Neutrophil (primary cell): Measurements from ENCODE around the gene FOXJ1.

Experiments
- H3K27ac ChIP-seq: fragments of 200-600 bp; sonication (generic); 2 replicates; pipeline ENCODE4 v1.5.1; 2016; ENCODE audit warnings: mild to moderate bottlenecking, moderate library complexity
- H3K27me3 ChIP-seq: fragments of 200-600 bp; sonication (generic); 2 replicates; pipeline ENCODE4 v1.6.0; 2016; ENCODE audit warnings: mild to moderate bottlenecking
- H3K36me3 ChIP-seq: fragments of 200-600 bp; sonication (generic); 2 replicates; pipeline ENCODE4 v1.5.1; 2017
- H3K4me1 ChIP-seq, 2 experiments: fragments of 200-600 bp in 1 of 2; sonication (generic) in 1 of 2; 1 replicate in 1 of 2; 2 replicates in 1 of 2; pipeline versions ENCODE4 v1.5.1 to v1.6.1; 2013 to 2016; ENCODE audit warnings: low read depth in 1 of 2, low read length in 1 of 2, mild to moderate bottlenecking in 1 of 2, moderate library complexity in 1 of 2; ENCODE audit not compliant: control insufficient read depth in 1 of 2, insufficient read depth in 1 of 2
- H3K4me3 ChIP-seq, 2 experiments: fragments of 200-600 bp in 1 of 2; sonication (generic) in 1 of 2; 1 replicate in 1 of 2; 2 replicates in 1 of 2; pipeline ENCODE4 v1.5.1; 2013 to 2016; ENCODE audit warnings: low read depth in 1 of 2, low read length in 1 of 2, mild to moderate bottlenecking in 1 of 2, moderate library complexity in 1 of 2
- H3K9me3 ChIP-seq: fragments of 200-600 bp; sonication (generic); 2 replicates; pipeline ENCODE4 v1.5.1; 2016
- CTCF ChIP-seq: fragments of 200-600 bp; sonication (generic); IDR thresholded peaks from 2 replicates; pipeline ENCODE4 v1.5.1; 2016; ENCODE audit warnings: antibody characterized with exemption

The FOXJ1 gene

DNA sequence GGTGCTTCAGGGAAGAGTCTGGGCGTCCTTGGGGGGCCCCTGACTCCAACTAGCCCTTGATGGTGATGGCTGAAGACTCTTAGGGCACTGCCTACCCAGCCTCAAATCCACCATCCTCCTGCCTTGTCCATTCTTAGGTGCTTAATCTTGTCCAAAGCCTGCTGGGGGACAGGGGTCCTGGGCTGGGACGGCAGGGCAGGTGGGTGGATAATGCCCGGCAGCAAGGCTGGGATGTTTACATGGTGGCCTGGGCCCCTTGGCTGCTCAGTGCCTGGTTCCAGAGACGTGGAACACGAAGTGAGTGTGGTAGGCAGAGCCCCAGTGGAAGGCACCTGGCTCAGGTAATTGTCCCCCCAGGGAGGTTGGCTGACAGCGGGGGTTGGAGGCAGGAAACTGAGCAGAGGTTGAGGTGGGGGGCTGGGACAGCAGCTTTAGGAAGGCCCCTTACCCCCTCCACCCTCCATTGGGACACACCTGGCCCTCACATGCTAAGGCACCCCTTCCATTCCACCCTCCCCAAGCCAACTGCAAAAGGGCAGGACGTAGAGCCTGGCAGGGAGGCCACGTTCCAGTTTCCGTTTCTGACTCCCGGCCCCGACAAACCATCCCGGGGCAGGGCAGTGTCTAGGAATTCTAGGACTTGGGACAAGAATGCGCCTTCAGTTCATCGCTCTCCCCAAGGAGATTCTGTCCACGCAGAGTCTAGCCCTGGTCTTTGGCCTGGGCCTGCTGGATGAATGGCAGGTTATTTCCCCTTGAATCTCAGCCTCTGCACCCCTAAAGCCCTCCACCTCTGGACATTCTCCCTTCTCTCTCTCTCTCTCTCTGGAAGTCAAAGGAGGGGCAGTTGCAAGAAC is 1.9 kb downstream of the FOXJ1 start:
- Histone ChIP-seq H3K9me3 (no peaks in the 10 kb centered on the region), H3K27ac (no peak overlapping the region), H3K4me1 (peaks cover 31% of the 10 kb centered on the region in 2 experiments), H3K4me3 (no peak overlapping the region), H3K36me3 (no peaks in the 10 kb centered on the region), H3K27me3 (peaks cover 66% of the 10 kb centered on the region)
- no peak for TF ChIP-seq CTCF

- Histone ChIP-seq H3K4me3 (no peak overlapping the region), H3K27me3 (peaks cover 66% of the 10 kb centered on the region), H3K36me3 (no peaks in the 10 kb centered on the region), H3K4me1 (peaks cover 24 to 25% of the 10 kb centered on the region in 2 experiments), H3K27ac (no peak overlapping the region), H3K9me3 (no peaks in the 10 kb centered on the region)
- no peak for TF ChIP-seq CTCF
Observed at GRCh38 chr17:76138234-76138895, 2.7 kb downstream of the FOXJ1 start.

- no peaks in the 10 kb centered on the region for H3K9me3 ChIP-seq
- no peak overlapping the region for H3K4me3 ChIP-seq
- H3K36me3 ChIP-seq, result no peaks in the 10 kb centered on the region
- H3K4me1 ChIP-seq, result peaks cover 21 to 23% of the 10 kb centered on the region in 2 experiments
- H3K27ac ChIP-seq, result no peak overlapping the region
- no peak for TF ChIP-seq CTCF
- peaks cover 59% of the 10 kb centered on the region for H3K27me3 ChIP-seq
Observed at GRCh38 chr17:76137351-76138233, 3.5 kb downstream of the FOXJ1 start.

- peaks cover 53% of the 10 kb centered on the region for H3K27me3 ChIP-seq
Observed at GRCh38 chr17:76137001-76137350, 4.1 kb downstream of the FOXJ1 start.

More at GRCh38 chr17:76137001-76137350, 4.1 kb downstream of the FOXJ1 start:
- H3K9me3 ChIP-seq, result no peaks in the 10 kb centered on the region
- H3K4me1 ChIP-seq, result peaks cover 21 to 23% of the 10 kb centered on the region in 2 experiments
- H3K27ac ChIP-seq, result no peak overlapping the region
- no peak for TF ChIP-seq CTCF
- no peaks in the 10 kb centered on the region for H3K36me3 ChIP-seq
- no peak overlapping the region for H3K4me3 ChIP-seq
